IMR-90 (cell line): Measurements from ENCODE around the gene FBXW5. TPM values are rescaled to one million over a fixed set of nuclear protein-coding genes. Genes with fewer than 3 reads are reported as not detected.

ENCODE experiments used
- ATAC-seq: fragments of 200-7000 bp; cut with Tn5 transposase; 2 replicates; pipeline ENCODE4 v1.9.1; 2020; ENCODE audit warnings: low read depth, mild to moderate bottlenecking, moderate library complexity
- BruUV-seq: library from RNA; stranded (reverse); fragments of 400-500 nt; replicated peaks from 2 replicates; lab custom pipeline; 2021; lab: Mats Ljungman, UMichigan
- CTCF ChIA-PET: fragments of 300-600 bp; formaldehyde crosslinking; extraction: SDS; loops from one replicate; lab custom pipeline; 2021; ENCODE audit warnings: antibody characterized with exemption; lab: Yijun Ruan, JAX
- POLR2A ChIA-PET: fragments of 300-600 bp; sonication (Branson Sonifier 250); formaldehyde crosslinking; loops from one replicate; lab custom pipeline; 2022; ENCODE audit warnings: antibody characterized with exemption; ENCODE audit not compliant: unreplicated experiment; lab: Charles Lee
- DNase-seq: peaks from one replicate; pipeline ENCODE4 v3.0.0; 2013
- H2AFZ ChIP-seq: replicated peaks from 2 replicates; pipeline ENCODE3; 2013; ENCODE audit warnings: low read length, mild to moderate bottlenecking; ENCODE audit not compliant: poor library complexity
- H2AK5ac ChIP-seq: 2 replicates; pipeline ENCODE4 v1.6.1; 2013; ENCODE audit warnings: low read depth, low read length, inconsistent platforms
- H2AK9ac ChIP-seq: replicated peaks from 2 replicates; pipeline ENCODE3; 2013; ENCODE audit warnings: mild to moderate bottlenecking, low read depth, low read length, moderate library complexity; ENCODE audit not compliant: poor library complexity
- H2BK120ac ChIP-seq: 2 replicates; pipeline ENCODE4 v1.6.1; 2013; ENCODE audit warnings: low read depth, low read length, inconsistent platforms
- H2BK15ac ChIP-seq: 3 replicates; pipeline ENCODE4 v1.6.1; 2013; ENCODE audit warnings: low read depth, low read length, inconsistent platforms
- H2BK20ac ChIP-seq: 2 replicates; pipeline ENCODE4 v1.6.1; 2013; ENCODE audit warnings: low read depth, mild to moderate bottlenecking, inconsistent platforms, low read length, moderate library complexity
- H2BK5ac ChIP-seq: 2 replicates; pipeline ENCODE4 v1.6.1; 2013; ENCODE audit warnings: mild to moderate bottlenecking, low read depth, low read length, inconsistent platforms; ENCODE audit not compliant: poor library complexity, severe bottlenecking
- H3K14ac ChIP-seq: replicated peaks from 2 replicates; pipeline ENCODE4 v1.6.1; 2013; ENCODE audit warnings: low read depth, low read length, inconsistent platforms
- H3K18ac ChIP-seq: 2 replicates; pipeline ENCODE4 v1.6.1; 2013; ENCODE audit warnings: low read depth, low read length, control low read depth
- H3K23ac ChIP-seq: 2 replicates; pipeline ENCODE4 v1.6.1; 2013; ENCODE audit warnings: low read depth, low read length, inconsistent platforms
- H3K27ac ChIP-seq: 2 replicates; pipeline ENCODE4 v1.5.1; 2013; ENCODE audit warnings: mild to moderate bottlenecking, control low read depth, low read length; ENCODE audit not compliant: insufficient read depth
- H3K27me3 ChIP-seq: 2 replicates; pipeline ENCODE4 v1.6.1; 2013; ENCODE audit warnings: low read length; ENCODE audit not compliant: control insufficient read depth, insufficient read depth
- H3K36me3 ChIP-seq: 2 replicates; pipeline ENCODE4 v1.6.1; 2013; ENCODE audit warnings: low read length, mixed read lengths; ENCODE audit not compliant: control insufficient read depth, insufficient read depth
- H3K4ac ChIP-seq: 2 replicates; pipeline ENCODE4 v1.6.1; 2013; ENCODE audit warnings: low read depth, low read length, inconsistent platforms
- H3K4me1 ChIP-seq: 2 replicates; pipeline ENCODE4 v1.6.1; 2013; ENCODE audit warnings: low read length, mixed read lengths; ENCODE audit not compliant: control insufficient read depth, insufficient read depth
- H3K4me2 ChIP-seq: 2 replicates; pipeline ENCODE4 v1.6.1; 2013; ENCODE audit warnings: low read depth, mild to moderate bottlenecking, control low read depth, low read length, moderate library complexity
- H3K4me3 ChIP-seq: 2 replicates; pipeline ENCODE4 v1.5.1; 2013; ENCODE audit warnings: low read depth, mild to moderate bottlenecking, control low read depth, low read length, moderate library complexity; ENCODE audit not compliant: insufficient read depth
- H3K56ac ChIP-seq: 2 replicates; pipeline ENCODE4 v1.6.1; 2013; ENCODE audit warnings: low read length, inconsistent platforms; ENCODE audit not compliant: insufficient read depth; ENCODE audit errors: extremely low read depth
- H3K79me1 ChIP-seq, 2 experiments: 2 replicates each; pipeline ENCODE4 v1.6.1; 2013; ENCODE audit warnings: low read length in 2 of 2, inconsistent platforms in 1 of 2, low read depth in 1 of 2
- H3K9ac ChIP-seq: 2 replicates; pipeline ENCODE4 v1.6.1; 2013; ENCODE audit warnings: low read depth, low read length, control low read depth
- H3K9me1 ChIP-seq: 2 replicates; pipeline ENCODE4 v1.6.1; 2013; ENCODE audit warnings: low read length, inconsistent platforms; ENCODE audit not compliant: insufficient read depth
- H3K9me3 ChIP-seq: 2 replicates; pipeline ENCODE4 v1.6.1; 2013; ENCODE audit warnings: low read length; ENCODE audit not compliant: control insufficient read depth, insufficient read depth
- H4K20me1 ChIP-seq: 2 replicates; pipeline ENCODE4 v1.6.1; 2013; ENCODE audit warnings: low read length, inconsistent platforms; ENCODE audit not compliant: insufficient read depth
- H4K5ac ChIP-seq: 2 replicates; pipeline ENCODE4 v1.6.1; 2013; ENCODE audit warnings: mild to moderate bottlenecking, low read depth, low read length, control low read depth
- H4K8ac ChIP-seq, 2 experiments: 2 replicates each; pipeline ENCODE4 v1.6.1; 2013; ENCODE audit warnings: low read depth in 2 of 2, low read length in 2 of 2, control low read depth in 1 of 2, inconsistent platforms in 1 of 2
- H4K91ac ChIP-seq: 2 replicates; pipeline ENCODE4 v1.6.1; 2013; ENCODE audit warnings: low read depth, low read length, inconsistent platforms; ENCODE audit not compliant: insufficient read depth
- BHLHE40 ChIP-seq: fragments of 150-350 bp; IDR thresholded peaks from 2 replicates; pipeline ENCODE4 v1.6.1; 2016; ENCODE audit warnings: mild to moderate bottlenecking, low read depth, low read length
- CEBPB ChIP-seq: IDR thresholded peaks from 2 replicates; pipeline ENCODE4 v1.6.1; 2012; ENCODE audit warnings: low read depth, low read length, improper control_type of control experiment
- CHD1 ChIP-seq: IDR thresholded peaks from 2 replicates; pipeline ENCODE4 v1.6.1; 2012; ENCODE audit warnings: low read depth, low read length, improper control_type of control experiment
- CTCF ChIP-seq: conservative IDR thresholded peaks from 2 replicates; pipeline ENCODE4 v1.5.1; 2012; ENCODE audit warnings: mild to moderate bottlenecking, low read depth, low read length, improper control_type of control experiment
- ELK1 ChIP-seq: fragments of 150-350 bp; IDR thresholded peaks from 2 replicates; pipeline ENCODE4 v1.6.1; 2016; ENCODE audit warnings: low read depth, mild to moderate bottlenecking, low read length, moderate library complexity, borderline replicate concordance
- FOS ChIP-seq: fragments of 150-350 bp; IDR thresholded peaks from 2 replicates; pipeline ENCODE4 v1.6.1; 2016; ENCODE audit warnings: low read depth, low read length
- MAFK ChIP-seq: IDR thresholded peaks from 2 replicates; pipeline ENCODE4 v1.6.1; 2012; ENCODE audit warnings: low read depth, low read length, improper control_type of control experiment
- MAZ ChIP-seq: IDR thresholded peaks from 2 replicates; pipeline ENCODE4 v1.6.1; 2012; ENCODE audit warnings: low read depth, mild to moderate bottlenecking, low read length, improper control_type of control experiment, moderate library complexity, borderline replicate concordance
- MXI1 ChIP-seq: IDR thresholded peaks from 2 replicates; pipeline ENCODE4 v1.6.1; 2012; ENCODE audit warnings: low read depth, mild to moderate bottlenecking, low read length, moderate library complexity, borderline replicate concordance
- NFE2L2 ChIP-seq: fragments of 150-350 bp; IDR thresholded peaks from 2 replicates; pipeline ENCODE4 v1.6.1; 2016; ENCODE audit warnings: low read depth, mild to moderate bottlenecking, low read length
- POLR2A ChIP-seq: IDR thresholded peaks from 2 replicates; pipeline ENCODE4 v1.6.1; 2012; ENCODE audit warnings: mild to moderate bottlenecking, low read depth, low read length
- RAD21 ChIP-seq: IDR thresholded peaks from 2 replicates; pipeline ENCODE4 v1.6.1; 2012; ENCODE audit warnings: low read length, improper control_type of control experiment
- RFX5 ChIP-seq: IDR thresholded peaks from 2 replicates; pipeline ENCODE4 v1.8.0; 2012; ENCODE audit warnings: low read depth, mild to moderate bottlenecking, low read length, moderate library complexity
- SMC3 ChIP-seq: fragments of 150-350 bp; IDR thresholded peaks from 2 replicates; pipeline ENCODE4 v1.6.1; 2016; ENCODE audit warnings: low read depth, mild to moderate bottlenecking, antibody characterized with exemption, low read length, moderate library complexity
- USF2 ChIP-seq: fragments of 150-350 bp; IDR thresholded peaks from 2 replicates; pipeline ENCODE4 v1.6.1; 2017; ENCODE audit warnings: mild to moderate bottlenecking, antibody characterized with exemption, low read length, low read depth
- WGBS, 2 experiments: methylation state at CpG; one replicate each; pipeline versions ENCODE4 v1.1.5 to v1.1.7; 2013; ENCODE audit warnings: missing lambda C conversion rate in 2 of 2; ENCODE audit not compliant: insufficient read length in 1 of 2; ENCODE audit errors: extremely low coverage in 2 of 2; 5-methylcytosine and 5-hydroxymethylcytosine counted together
- dilution Hi-C: fragments of 300-500 bp; cut with HindIII; formaldehyde crosslinking; loops from one replicate; pipeline ENCODE4 v1.14.3; 2018; ENCODE audit warnings: low sequenced_read_pairs; ENCODE audit not compliant: unreplicated experiment
- in situ Hi-C: fragments of 300-500 bp; cut with MboI; formaldehyde crosslinking; loops from 3 replicates; pipeline ENCODE4 v1.14.3; 2019; ENCODE audit warnings: low sequenced_read_pairs, inconsistent platforms, mixed read lengths
- intact Hi-C: fragments of 100-400 bp; cut with micrococcal nuclease; formaldehyde crosslinking; loops from 2 replicates; pipeline ENCODE4 v1.10.0; 2022
- polyA plus RNA-seq, 3 experiments: library from polyadenylated mRNA; depleted of rRNA; stranded (reverse); fragments of >200 nt; gene quantifications; 2 replicates each; pipeline ENCODE4 v1.2.3, GENCODE V29; 2012; ENCODE audit warnings: low replicate concordance in 1 of 3
- total RNA-seq: library from RNA; depleted of rRNA; stranded (reverse); fragments of >200 nt; gene quantifications from 2 replicates; pipeline ENCODE4 v1.2.3, GENCODE V29; 2012

Gene FBXW5
- total and polyA plus RNA-seq, 2 of the 4 experiments (the other 2 are of a cell fraction) = 65.1 to 80.2 TPM

- 65% methylated on average over 7 of the region's 25 CpGs; no CpG with 5 or more reads in 1 of the 2 experiments for WGBS, 2 experiments
- Histone ChIP-seq H4K5ac (no peak overlapping the region), H2BK20ac (no peak overlapping the region), H4K91ac (no peak overlapping the region), H3K18ac (no peak overlapping the region), H3K4me1 (no peaks in the 10 kb centered on the region; the same call in 1 of the 2 replicates), H3K9me1 (no peaks in the 10 kb centered on the region), H3K9me3 (peaks cover 3% of the 10 kb centered on the region), H3K4me3 (no peak overlapping the region), H4K20me1 (no peaks in the 10 kb centered on the region), H3K23ac (no peak overlapping the region), H3K56ac (no peak overlapping the region), H2AK9ac (no peak overlapping the region), H3K4ac (no peak overlapping the region), H3K79me1 (no peaks in the 10 kb centered on the region), H3K14ac (no peak overlapping the region), H2AK5ac (no peak overlapping the region), H3K36me3 (no peaks in the 10 kb centered on the region), H2BK15ac (no peak overlapping the region), H3K4me2 (no peak overlapping the region), H2BK120ac (no peak overlapping the region), H3K9ac (no peak overlapping the region), H2BK5ac (no peak overlapping the region), H3K27me3 (peaks cover 18% of the 10 kb centered on the region; the same call in 1 of the 2 replicates), H2AFZ (no peak overlapping the region), H3K27ac (no peak overlapping the region), H4K8ac (no peak overlapping the region)
- ChIA-PET CTCF (no interaction called here), POLR2A (no interaction called here)
- dilution Hi-C loops = no loop called here
- intact Hi-C loops = no loop called here
- DNase-seq (no peak), ATAC-seq (no peak)
- in situ Hi-C loops = no loop called here
- BruUV-seq = no TSS peak
- no peak for TF ChIP-seq ELK1
- no peak for TF ChIP-seq RFX5
- no peak for TF ChIP-seq SMC3
- no peak for TF ChIP-seq CHD1
- no peak for TF ChIP-seq CEBPB
- no peak for TF ChIP-seq MAZ
- TF ChIP-seq RAD21 = no peak
- no peak for TF ChIP-seq MXI1
- no peak for TF ChIP-seq CTCF
- no peak for TF ChIP-seq NFE2L2
- TF ChIP-seq BHLHE40 = no peak
- no peak for TF ChIP-seq MAFK
- TF ChIP-seq USF2 = no peak
- no peak for TF ChIP-seq POLR2A
- TF ChIP-seq FOS = no peak
Measured at GRCh38 chr9:136954270-136955083, 9.9 kb upstream of the FBXW5 start.
